MCF 10A (cell line): Measurements from ENCODE around the gene KCNK7. TPM values are rescaled to one million over a fixed set of nuclear protein-coding genes. Genes with fewer than 3 reads are reported as not detected.

Experiments
- BruUV-seq: library from RNA; stranded (reverse); fragments of 400-500 nt; replicated peaks from 2 replicates; lab custom pipeline; 2021; lab: Mats Ljungman, UMichigan
- CTCF ChIA-PET: fragments of 300-600 bp; sonication (Branson Sonifier 250); formaldehyde crosslinking; extraction: SDS; loops from one replicate; lab custom pipeline; 2021; ENCODE audit warnings: antibody characterized with exemption, inconsistent platforms; lab: Yijun Ruan, JAX
- POLR2A ChIA-PET: fragments of 300-600, 350-650 bp; sonication (Branson Sonifier 250); formaldehyde crosslinking; extraction: SDS; loops from one replicate; lab custom pipeline; 2020; ENCODE audit warnings: antibody characterized with exemption, inconsistent platforms; lab: Yijun Ruan, JAX
- DNase-seq: peaks from one replicate; pipeline ENCODE4 v3.0.0-alpha.2; 2018; ENCODE audit not compliant: unreplicated experiment
- H3K27ac Mint-ChIP-seq: one replicate; pipeline ENCODE4 v1.8.0; 2022; ENCODE audit warnings: mild to moderate bottlenecking, low read depth, mixed read lengths; ENCODE audit not compliant: unreplicated experiment
- H3K27me3 Mint-ChIP-seq: one replicate; pipeline ENCODE4 v1.8.0; 2022; ENCODE audit warnings: mixed read lengths; ENCODE audit not compliant: insufficient read depth, unreplicated experiment
- H3K36me3 Mint-ChIP-seq: one replicate; pipeline ENCODE4 v1.8.0; 2022; ENCODE audit warnings: mild to moderate bottlenecking, moderate library complexity, mixed read lengths; ENCODE audit not compliant: insufficient read depth, unreplicated experiment
- H3K4me1 Mint-ChIP-seq: one replicate; pipeline ENCODE4 v1.8.0; 2022; ENCODE audit warnings: mixed read lengths; ENCODE audit not compliant: insufficient read depth, unreplicated experiment
- H3K4me3 Mint-ChIP-seq: one replicate; pipeline ENCODE4 v1.8.0; 2022; ENCODE audit warnings: mild to moderate bottlenecking, moderate library complexity, mixed read lengths; ENCODE audit not compliant: unreplicated experiment
- H3K9me3 Mint-ChIP-seq: one replicate; pipeline ENCODE4 v1.8.0; 2022; ENCODE audit warnings: mixed read lengths; ENCODE audit not compliant: unreplicated experiment
- CTCF ChIP-seq: fragments of 200-600 bp; IDR thresholded peaks from one replicate; pipeline ENCODE4 v1.8.0; 2022; ENCODE audit warnings: antibody characterized with exemption, mild to moderate bottlenecking; ENCODE audit not compliant: unreplicated experiment
- intact Hi-C: fragments of 100-400 bp; cut with micrococcal nuclease; formaldehyde crosslinking; loops from 2 replicates; pipeline ENCODE4 v1.14.1; 2022
- total RNA-seq: library from RNA; stranded (reverse); gene quantifications from 2 replicates; pipeline ENCODE4 v1.2.3, GENCODE V29; 2022

Gene KCNK7
- total RNA-seq, 1 experiment from 2014 or later, result not detected

- DNase-seq, result no peak
- Mint-ChIP-seq H3K27ac (no peak overlapping the region), H3K4me3 (no peak overlapping the region), H3K9me3 (no peaks in the 10 kb centered on the region), H3K4me1 (peaks cover 14% of the 10 kb centered on the region), H3K36me3 (peaks cover 24% of the 10 kb centered on the region), H3K27me3 (no peaks in the 10 kb centered on the region)
- POLR2A ChIA-PET, result interaction anchor here (0.9 kb wide), 1 partner anchor 286 kb away, joined by 3 read pairs; no protein-coding TSS in a partner anchor
- CTCF ChIA-PET, result interaction anchor here (2.5 kb wide), 1 partner anchor 10 kb away, joined by 9 read pairs; no protein-coding TSS in a partner anchor
- intact Hi-C loops, result no loop called here
- TF ChIP-seq CTCF, result no peak
- no TSS peak for BruUV-seq
Measured at GRCh38 chr11:65583589-65583988, 12.0 kb downstream of the KCNK7 start.

- no peak for TF ChIP-seq CTCF
- no peak for DNase-seq
- no TSS peak for BruUV-seq
- Mint-ChIP-seq H3K4me1 (peaks cover 15% of the 10 kb centered on the region), H3K36me3 (peaks cover 29% of the 10 kb centered on the region), H3K4me3 (no peak overlapping the region), H3K27ac (no peak overlapping the region), H3K27me3 (no peaks in the 10 kb centered on the region), H3K9me3 (no peaks in the 10 kb centered on the region)
- ChIA-PET CTCF (no interaction called here), POLR2A (interaction anchor here (0.9 to 1.0 kb wide), 2 partner anchors 33 to 814 kb away, joined by 3 read pairs; no protein-coding TSS in a partner anchor)
- intact Hi-C loops, result no loop called here
Measured at GRCh38 chr11:65581928-65582327, 13.7 kb downstream of the KCNK7 start.

GRCh38 chr11:65580756-65581155 lies 14.8 kb downstream of the KCNK7 start:
- DNase-seq, result no peak
- intact Hi-C loops, result no loop called here
- ChIA-PET CTCF (interaction anchor here (0.5 to 1.6 kb wide), 4 partner anchors 9 to 47 kb away, joined by 3 to 8 read pairs (median 3); no protein-coding TSS in a partner anchor), POLR2A (no interaction called here)
- Mint-ChIP-seq H3K4me3 (no peak overlapping the region), H3K4me1 (peaks cover 20% of the 10 kb centered on the region), H3K27me3 (no peaks in the 10 kb centered on the region), H3K36me3 (peaks cover 32% of the 10 kb centered on the region), H3K9me3 (no peaks in the 10 kb centered on the region), H3K27ac (no peak overlapping the region)
- no TSS peak for BruUV-seq
- no peak for TF ChIP-seq CTCF

- intact Hi-C loops, result no loop called here
- H3K4me1 Mint-ChIP-seq, result peaks cover 23% of the 10 kb centered on the region
- H3K27me3 Mint-ChIP-seq, result no peaks in the 10 kb centered on the region
- H3K27ac Mint-ChIP-seq, result no peak overlapping the region
- no peak overlapping the region for H3K4me3 Mint-ChIP-seq
- ChIA-PET POLR2A (interaction anchor here (1.0 kb wide), 1 partner anchor 35 kb away, joined by 3 read pairs; no protein-coding TSS in a partner anchor), CTCF (interaction anchor here (0.6 to 1.6 kb wide), 2 partner anchors 20 to 39 kb away, joined by 3 to 8 read pairs; no protein-coding TSS in a partner anchor)
- TF ChIP-seq CTCF, result no peak
- no peak for DNase-seq
- no TSS peak for BruUV-seq
- H3K9me3 Mint-ChIP-seq, result no peaks in the 10 kb centered on the region
- peaks cover 32% of the 10 kb centered on the region for H3K36me3 Mint-ChIP-seq
Measured at GRCh38 chr11:65580031-65580692, 15.4 kb downstream of the KCNK7 start.
